GM19395 (cell line): ENCODE measurements around the gene RGS17.
"Not testable (repeated sequence)": the region's sequence is repeated elsewhere in the genome, so short reads cannot be mapped to it uniquely, and the experiment has no call there.

ENCODE experiments used
- ATAC-seq: cut with Tn5 transposase; IDR thresholded peaks from one replicate; pipeline ENCODE4 v1.9.1; 2021; ENCODE audit warnings: mild to moderate bottlenecking, moderate library complexity; ENCODE audit not compliant: unreplicated experiment

Gene RGS17

GRCh38 chr6:153126218-153126617 lies 4.9 kb downstream of the RGS17 start:
- no peak for ATAC-seq

- ATAC-seq, result no peak
Observed at GRCh38 chr6:153125032-153125431, 6.0 kb downstream of the RGS17 start.

- no peak for ATAC-seq
Observed at GRCh38 chr6:153123801-153124200, 7.3 kb downstream of the RGS17 start.

- ATAC-seq, result no peak
Observed at GRCh38 chr6:153121311-153121710, 9.8 kb downstream of the RGS17 start.

GRCh38 chr6:153117986-153118879 lies 12.8 kb downstream of the RGS17 start:
- ATAC-seq, result peak; percentile 99

- not testable (repeated sequence) for ATAC-seq
Observed at GRCh38 chr6:153111082-153111481, 20.0 kb downstream of the RGS17 start.

GRCh38 chr6:153110612-153111011 lies 20.5 kb downstream of the RGS17 start:
- not testable (repeated sequence) for ATAC-seq

- no peak for ATAC-seq
Observed at GRCh38 chr6:153108315-153108714, 22.8 kb downstream of the RGS17 start.

GRCh38 chr6:153106021-153106420 lies 25.1 kb downstream of the RGS17 start:
- ATAC-seq, result no peak

GRCh38 chr6:153104220-153104619 lies 26.9 kb downstream of the RGS17 start:
- ATAC-seq, result no peak

- no peak for ATAC-seq
Observed at GRCh38 chr6:153103319-153103655, 27.8 kb downstream of the RGS17 start.

GRCh38 chr6:153102605-153103318 lies 28.3 kb downstream of the RGS17 start:
- no peak for ATAC-seq

GRCh38 chr6:153101461-153101860 lies 29.6 kb downstream of the RGS17 start:
- no peak for ATAC-seq

GRCh38 chr6:153099636-153100035 lies 31.4 kb downstream of the RGS17 start:
- peak; percentile 76 for ATAC-seq

GRCh38 chr6:153096792-153097191 lies 34.3 kb downstream of the RGS17 start:
- no peak for ATAC-seq

- no peak for ATAC-seq
Observed at GRCh38 chr6:153096031-153096430, 35.1 kb downstream of the RGS17 start.

- ATAC-seq, result peak; percentile 91
Observed at GRCh38 chr6:153092082-153093013, 38.7 kb downstream of the RGS17 start.

GRCh38 chr6:153090241-153090930 lies 40.7 kb downstream of the RGS17 start:
- no peak for ATAC-seq

- no peak for ATAC-seq
Observed at GRCh38 chr6:153088796-153089195, 42.3 kb downstream of the RGS17 start.

GRCh38 chr6:153087436-153087835 lies 43.6 kb downstream of the RGS17 start:
- no peak for ATAC-seq
